Measurements from ENCODE around the gene NAA11.

DNA sequence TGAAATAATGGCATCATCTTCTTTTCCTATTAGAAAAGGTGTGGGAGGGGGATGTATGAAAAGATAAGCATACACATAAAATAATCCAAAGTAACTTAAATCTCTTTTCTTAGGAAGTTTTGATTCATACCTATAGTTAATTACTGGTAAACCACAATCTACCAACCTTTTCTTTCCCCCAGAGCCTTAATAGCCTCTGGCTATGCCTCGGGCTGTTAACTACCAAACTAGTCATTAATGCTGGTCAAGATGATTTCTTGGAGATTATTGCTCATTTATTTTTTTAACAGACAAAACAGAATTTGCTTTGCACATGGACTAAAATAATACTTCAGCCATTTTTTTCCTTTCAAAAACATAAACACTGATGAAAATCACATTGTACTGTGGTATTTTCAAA lies 16.9 kb downstream of the NAA11 start:
- TF ChIP-seq CTCF (IDR thresholded peaks at IDR 0.05; ENCODE audit: borderline replicate concordance, extremely low read depth, low read length, poor library complexity, severe bottlenecking) (no peak), EZH2 (IDR thresholded peaks at IDR 0.05; ENCODE audit: borderline replicate concordance, low read depth, low read length, severe bottlenecking) (no peak)
